Chondrocyte (in vitro differentiated cells): ENCODE data around the gene INA. TPM values are rescaled to one million over a fixed set of nuclear protein-coding genes. Genes with fewer than 3 reads are reported as not detected.

ENCODE experiments used
- DNase-seq: peaks from one replicate; pipeline ENCODE4 v3.0.0; 2021; ENCODE audit warnings: mixed read lengths, low spot score
- H3K27ac Mint-ChIP-seq: one replicate; pipeline ENCODE4 v1.8.0; 2021; ENCODE audit warnings: mild to moderate bottlenecking, moderate library complexity, mixed read lengths; ENCODE audit not compliant: unreplicated experiment
- H3K27me3 Mint-ChIP-seq: 2 replicates; pipeline ENCODE4 v1.8.0; 2021; ENCODE audit warnings: low read depth, mixed read lengths
- H3K36me3 Mint-ChIP-seq: 2 replicates; pipeline ENCODE4 v1.8.0; 2021; ENCODE audit warnings: low read depth, mixed read lengths
- H3K4me1 Mint-ChIP-seq: 2 replicates; pipeline ENCODE4 v1.8.0; 2021; ENCODE audit warnings: low read depth, mild to moderate bottlenecking, mixed read lengths
- H3K4me3 Mint-ChIP-seq: one replicate; pipeline ENCODE4 v1.8.0; 2021; ENCODE audit warnings: mild to moderate bottlenecking, moderate library complexity, mixed read lengths; ENCODE audit not compliant: unreplicated experiment
- H3K9me3 Mint-ChIP-seq: 2 replicates; pipeline ENCODE4 v1.8.0; 2021; ENCODE audit warnings: low read depth, mixed read lengths
- CTCF ChIP-seq: fragments of 200-600 bp; sonication (generic); IDR thresholded peaks from 2 replicates; pipeline ENCODE4 v1.5.0; 2021; ENCODE audit warnings: antibody characterized with exemption, mild to moderate bottlenecking, moderate library complexity
- long read RNA-seq: library from polyadenylated mRNA; stranded (forward); transcript quantifications from one replicate; pipeline ENCODE4 v2.0.0, GENCODE V29; 2021
- total RNA-seq: library from RNA; stranded (reverse); gene quantifications from 3 replicates; pipeline ENCODE4 v1.2.1, GENCODE V29; 2021

The INA gene
- total RNA-seq: 10.4 to 31.1 TPM (median 30.1 TPM) in 3 replicates
- long read RNA-seq, transcript INA-201 (3 exons, 3,231 nt): major isoform, 57 of 61 reads
- long read RNA-seq, partial matches to known transcripts: 0 of 61 reads
- long read RNA-seq, other reads (novel, unspliced or antisense): 4 of 61 reads

- H3K4me1 Mint-ChIP-seq: peaks cover 40% of the 10 kb centered on the region
- H3K4me3 Mint-ChIP-seq: peak within 1 kb of the TSS; percentile 73
- no peak within 1 kb of the TSS for H3K27ac Mint-ChIP-seq
- H3K27me3 Mint-ChIP-seq: peaks cover 9% of the 10 kb centered on the region
- H3K36me3 Mint-ChIP-seq: peaks cover 3% of the 10 kb centered on the region
- peak; percentile 36 for TF ChIP-seq CTCF
- DNase-seq: no peak
- H3K9me3 Mint-ChIP-seq: no peaks in the 10 kb centered on the region
Measured at GRCh38 chr10:103276896-103277712, at the start of gene INA. INA (plus strand) TSS chr10:103277138; CDS start chr10:103277212, 74 bp downstream.

- Mint-ChIP-seq H3K4me3 (no peak overlapping the region), H3K36me3 (peaks cover 5% of the 10 kb centered on the region), H3K4me1 (peaks cover 46% of the 10 kb centered on the region), H3K9me3 (peaks cover 12% of the 10 kb centered on the region), H3K27me3 (no peaks in the 10 kb centered on the region), H3K27ac (no peak overlapping the region)
- no peak for DNase-seq
- no peak for TF ChIP-seq CTCF
Measured at GRCh38 chr10:103227416-103227815, 49.5 kb upstream of the INA start.

- Mint-ChIP-seq H3K4me3 (peak overlapping the region; percentile 12), H3K27ac (peak overlapping the region; percentile 96), H3K27me3 (no peaks in the 10 kb centered on the region), H3K36me3 (no peaks in the 10 kb centered on the region), H3K9me3 (no peaks in the 10 kb centered on the region), H3K4me1 (peaks cover 51% of the 10 kb centered on the region)
- no peak for DNase-seq
- no peak for TF ChIP-seq CTCF
Measured at GRCh38 chr10:103231047-103231551, 45.8 kb upstream of the INA start.

GRCh38 chr10:103232131-103232673 lies 44.7 kb upstream of the INA start:
- DNase-seq: no peak
- peak overlapping the region; percentile 96 for H3K27ac Mint-ChIP-seq
- H3K36me3 Mint-ChIP-seq: no peaks in the 10 kb centered on the region
- TF ChIP-seq CTCF: no peak
- H3K27me3 Mint-ChIP-seq: no peaks in the 10 kb centered on the region
- H3K9me3 Mint-ChIP-seq: no peaks in the 10 kb centered on the region
- peaks cover 51% of the 10 kb centered on the region for H3K4me1 Mint-ChIP-seq
- H3K4me3 Mint-ChIP-seq: no peak overlapping the region

GRCh38 chr10:103232772-103233488 lies 44.0 kb upstream of the INA start:
- DNase-seq: no peak
- H3K9me3 Mint-ChIP-seq: no peaks in the 10 kb centered on the region
- peaks cover 47% of the 10 kb centered on the region for H3K4me1 Mint-ChIP-seq
- H3K4me3 Mint-ChIP-seq: no peak overlapping the region
- peak overlapping the region; percentile 93 for H3K27ac Mint-ChIP-seq
- H3K36me3 Mint-ChIP-seq: no peaks in the 10 kb centered on the region
- TF ChIP-seq CTCF: no peak
- no peaks in the 10 kb centered on the region for H3K27me3 Mint-ChIP-seq
